NCI-H2196 treated with DMSO at 0.1 percent for 48 hours (cell line): ENCODE measurements around the gene COPS7A.
"Not testable (repeated sequence)": the region's sequence is repeated elsewhere in the genome, so short reads cannot be mapped to it uniquely, and the experiment has no call there.

ENCODE experiments used
- DNase-seq: peaks from one replicate; lab custom pipeline; 2025; ENCODE audit not compliant: unreplicated experiment; lab: John Stamatoyannopoulos, UW

COPS7A gene

GRCh38 chr12:6701078-6701768 is 22.6 kb upstream of the COPS7A start:
- DNase-seq: no peak

- DNase-seq: no peak
Observed at GRCh38 chr12:6703631-6704030, 20.2 kb upstream of the COPS7A start.

GRCh38 chr12:6708351-6708750 is 15.5 kb upstream of the COPS7A start:
- DNase-seq: not testable (repeated sequence)

- DNase-seq: no peak
Observed at GRCh38 chr12:6708960-6709394, 14.9 kb upstream of the COPS7A start.

- not testable (repeated sequence) for DNase-seq
Observed at GRCh38 chr12:6716031-6716873, 7.6 kb upstream of the COPS7A start.

GRCh38 chr12:6716874-6717437 is 6.9 kb upstream of the COPS7A start:
- DNase-seq: no peak

GRCh38 chr12:6722863-6723262 is 983 bp upstream of the COPS7A start:
- DNase-seq: no peak

- DNase-seq: no peak
Observed at GRCh38 chr12:6724409-6724797, 557 bp downstream of the COPS7A start.

- DNase-seq: no peak
Observed at GRCh38 chr12:6725350-6725749, 1.5 kb downstream of the COPS7A start.

GRCh38 chr12:6729186-6729585 is 5.3 kb downstream of the COPS7A start:
- no peak for DNase-seq

- no peak for DNase-seq
Observed at GRCh38 chr12:6730169-6730568, 6.3 kb downstream of the COPS7A start.

GRCh38 chr12:6734506-6735387 is 10.9 kb downstream of the COPS7A start:
- no peak for DNase-seq

GRCh38 chr12:6735448-6736191 is 11.8 kb downstream of the COPS7A start:
- peak; percentile 30 for DNase-seq

GRCh38 chr12:6736754-6737153 is 12.9 kb downstream of the COPS7A start:
- DNase-seq: no peak

- not testable (repeated sequence) for DNase-seq
Observed at GRCh38 chr12:6742080-6742479, 18.2 kb downstream of the COPS7A start.

GRCh38 chr12:6742834-6743233 is 19.0 kb downstream of the COPS7A start:
- DNase-seq: no peak

- DNase-seq: not testable (repeated sequence)
Observed at GRCh38 chr12:6743300-6743699, 19.5 kb downstream of the COPS7A start.

- DNase-seq: no peak
Observed at GRCh38 chr12:6745741-6746525, 22.1 kb downstream of the COPS7A start.

- DNase-seq: no peak
Observed at GRCh38 chr12:6747216-6747615, 23.4 kb downstream of the COPS7A start.

GRCh38 chr12:6748761-6749160 is 24.9 kb downstream of the COPS7A start:
- DNase-seq: no peak
